Measurements from ENCODE around the gene APOO.

Gene APOO

DNA sequence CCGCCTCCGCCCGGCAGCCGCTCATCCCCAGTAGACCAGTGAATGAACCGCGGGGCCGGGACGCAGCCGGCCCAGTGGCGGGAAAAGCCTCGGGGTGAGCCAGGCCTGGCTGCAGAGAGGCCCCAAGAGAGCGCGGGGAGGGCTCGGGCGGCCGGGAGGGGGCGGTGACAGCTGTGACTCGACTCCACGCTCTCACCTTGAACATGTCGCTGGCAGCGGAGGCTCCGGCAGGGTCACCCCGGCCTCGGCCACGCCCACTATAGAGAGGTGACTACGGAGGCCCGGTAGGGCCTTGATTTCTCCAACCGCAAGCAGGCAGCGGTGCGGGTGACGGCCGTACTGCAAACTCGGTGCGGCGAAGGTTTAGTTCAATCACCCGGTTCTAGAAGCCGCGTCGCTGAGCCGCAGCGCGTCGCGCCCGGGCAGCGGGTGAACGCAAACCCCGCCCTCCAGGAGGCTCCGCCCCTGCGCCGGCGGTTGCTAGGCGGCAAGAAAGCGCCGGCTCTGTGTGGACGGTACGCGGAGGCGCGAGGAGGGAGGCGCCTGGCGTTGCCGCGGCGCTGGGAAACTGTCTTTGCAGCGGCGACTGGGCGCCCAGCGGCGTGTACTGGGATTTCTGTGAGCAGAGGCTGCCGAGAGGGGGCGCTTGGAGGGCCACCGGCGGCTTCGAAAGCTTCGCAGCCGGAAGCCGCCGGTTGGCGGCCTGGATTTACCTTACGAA lies at the start of gene APOO, which contains the start of gene CXorf58:
APOO (minus strand) TSS at position 441 of the 721 bp plus-strand sequence; CDS start at position 205, 236 bp downstream.
CXorf58 (plus strand) TSS at position 509 of the 721 bp plus-strand sequence. CDS start 2,297 bp downstream, outside the sequence.
- DNase-seq = peak; percentile 96

DNA sequence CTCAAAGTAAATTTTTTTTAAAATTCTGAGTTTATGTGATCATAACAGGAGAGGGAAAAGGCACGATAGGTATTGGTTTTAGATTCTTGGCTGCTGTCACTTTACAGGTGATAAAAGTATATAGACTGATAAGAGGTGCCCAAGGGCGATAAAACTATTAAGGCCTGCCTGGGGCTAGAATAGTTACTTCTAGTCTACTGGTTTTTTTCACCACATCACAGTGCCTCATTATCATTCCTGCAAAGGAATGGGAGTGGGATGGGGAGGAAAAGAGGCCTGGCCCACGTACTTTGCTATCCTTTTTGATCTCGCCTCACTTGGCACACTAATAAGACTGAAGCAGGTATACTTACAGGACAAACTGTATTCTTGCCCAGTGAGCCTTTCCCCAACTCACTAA lies 46.7 kb upstream of the APOO start:
- DNase-seq = no peak

DNA sequence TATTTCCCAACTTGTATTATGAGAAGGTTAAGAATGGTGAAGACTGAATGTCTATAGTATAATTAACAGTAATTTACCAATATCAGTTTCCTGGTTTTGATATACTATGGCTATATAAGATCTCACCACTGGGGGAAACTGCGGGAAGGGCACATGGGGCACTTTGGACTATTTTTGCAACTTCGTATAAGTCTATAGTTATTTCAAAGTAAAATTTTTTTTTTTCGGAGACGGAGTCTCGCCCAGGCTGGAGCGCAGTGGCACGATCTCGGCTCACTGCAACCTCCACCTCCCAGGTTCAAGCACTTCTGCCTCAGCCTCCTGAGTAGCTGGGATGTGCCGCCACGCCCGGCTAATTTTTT lies 46.2 kb upstream of the APOO start:
- DNase-seq = no peak

DNA sequence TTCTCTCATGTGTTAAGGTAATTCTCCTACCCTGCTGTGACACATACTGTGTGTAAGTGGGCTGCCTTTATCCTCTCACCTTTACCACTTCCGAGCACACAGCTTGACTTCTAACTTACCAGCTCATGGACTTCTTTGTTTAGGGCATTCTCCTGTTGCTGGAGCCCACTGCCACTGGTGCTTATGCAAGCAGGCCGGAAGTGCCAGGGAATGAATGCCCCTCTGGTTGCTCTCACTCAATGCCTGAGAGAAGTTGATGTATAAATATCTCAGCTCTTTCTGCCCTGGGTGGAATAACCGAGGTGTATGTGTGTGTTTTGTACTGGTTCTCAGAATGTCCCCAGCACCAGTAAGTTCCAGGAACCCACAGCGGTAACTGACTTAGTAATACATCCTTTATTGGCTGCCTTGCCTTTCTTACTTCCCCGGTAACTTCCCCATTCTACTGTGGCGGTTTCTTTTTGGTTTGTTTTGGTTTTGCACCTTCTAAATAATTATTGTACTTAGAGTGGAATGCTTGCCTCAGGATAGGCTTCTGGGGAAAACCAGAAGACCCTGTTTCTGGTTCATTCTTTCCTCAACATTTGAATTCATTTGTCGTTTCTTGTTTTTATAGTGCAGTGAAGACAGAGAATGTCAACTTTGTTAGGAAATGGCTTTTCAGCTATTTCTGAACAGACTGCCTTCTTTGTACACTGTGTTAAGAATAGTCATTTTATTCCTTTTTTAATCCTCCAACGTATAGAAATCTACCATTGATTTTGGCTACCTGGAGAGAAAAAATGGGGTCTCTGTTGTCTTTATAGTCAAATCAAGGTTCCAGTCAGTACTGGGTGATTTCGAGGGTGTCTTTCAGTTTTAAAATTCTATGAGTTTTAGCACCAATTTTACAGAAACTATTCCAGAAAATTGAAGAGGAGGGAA lies 45.5 kb upstream of the APOO start:
- DNase-seq = peak; percentile 55

DNA sequence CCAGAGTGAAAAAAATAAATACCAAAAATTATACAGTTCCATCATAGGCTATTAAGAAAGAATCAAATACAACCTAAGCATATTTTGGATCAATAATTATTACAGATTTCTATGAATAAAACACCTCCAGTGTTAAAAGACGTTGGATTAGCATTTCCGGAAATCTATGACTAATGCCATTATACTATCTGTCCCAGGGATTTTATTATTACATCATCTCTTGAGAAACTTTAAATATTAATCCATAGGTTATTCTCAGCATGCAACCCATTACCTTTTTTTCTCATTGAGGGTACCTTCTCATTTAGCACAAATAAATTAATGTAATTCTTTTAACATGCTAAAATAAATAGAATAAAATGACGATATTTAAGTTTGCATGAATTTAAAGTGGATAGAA lies 44.7 kb upstream of the APOO start:
- no peak for DNase-seq

DNA sequence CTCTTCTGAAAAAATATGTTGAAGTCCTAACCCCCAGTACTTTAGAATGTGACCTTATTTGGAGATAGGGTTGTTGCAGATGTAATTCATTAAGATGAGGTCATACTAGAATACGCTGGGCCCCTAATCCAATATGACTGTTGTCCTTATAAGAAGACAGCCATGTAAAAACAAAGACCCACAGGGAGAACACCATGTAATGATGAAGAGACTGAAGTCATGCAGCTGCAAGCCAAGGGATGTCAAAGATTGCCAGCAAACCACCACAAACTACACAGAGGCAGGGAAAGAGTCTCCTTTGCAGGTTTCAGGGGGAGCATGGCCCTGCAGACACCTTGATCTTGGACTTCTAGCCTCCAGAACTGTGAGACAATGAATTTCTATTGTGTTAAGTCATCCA lies 37.5 kb upstream of the APOO start:
- no peak for DNase-seq

DNA sequence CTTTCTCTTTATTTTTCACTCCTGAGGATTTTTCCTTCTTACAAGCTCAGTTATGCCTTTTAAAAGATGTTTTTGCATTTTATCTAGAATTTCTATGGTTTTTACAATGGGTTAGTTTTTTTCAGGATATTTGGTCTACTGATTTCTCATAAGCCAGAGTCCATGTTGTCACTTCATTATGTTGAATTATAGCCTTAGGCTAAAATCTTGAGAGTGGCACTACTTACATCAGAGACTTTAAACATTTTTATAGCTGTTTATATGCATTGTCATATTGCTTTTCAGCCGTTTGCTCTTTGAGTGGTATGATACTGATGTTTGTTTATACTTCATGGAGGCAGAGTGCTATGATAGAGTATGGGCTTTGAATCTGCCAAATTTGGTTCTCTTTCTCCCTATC lies 36.5 kb upstream of the APOO start:
- no peak for DNase-seq

DNA sequence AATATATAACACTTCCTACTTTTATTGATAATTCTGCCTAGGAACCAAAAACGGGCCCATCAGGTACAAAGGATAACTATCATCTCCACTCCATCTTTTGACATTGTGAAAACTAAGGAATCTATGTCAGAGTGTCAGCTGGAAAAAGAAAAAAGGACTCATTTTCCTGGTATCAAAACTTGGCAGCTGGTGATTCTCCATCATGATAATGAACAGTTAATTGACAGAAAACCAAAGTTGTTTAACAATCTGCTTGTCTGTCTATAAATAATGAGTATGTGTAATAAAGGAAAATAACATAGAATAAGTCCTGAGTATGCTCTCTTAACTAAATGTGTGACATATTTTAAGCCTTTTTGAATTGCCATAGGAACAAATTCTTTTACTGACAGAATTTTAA lies 31.5 kb upstream of the APOO start:
- DNase-seq = no peak

DNA sequence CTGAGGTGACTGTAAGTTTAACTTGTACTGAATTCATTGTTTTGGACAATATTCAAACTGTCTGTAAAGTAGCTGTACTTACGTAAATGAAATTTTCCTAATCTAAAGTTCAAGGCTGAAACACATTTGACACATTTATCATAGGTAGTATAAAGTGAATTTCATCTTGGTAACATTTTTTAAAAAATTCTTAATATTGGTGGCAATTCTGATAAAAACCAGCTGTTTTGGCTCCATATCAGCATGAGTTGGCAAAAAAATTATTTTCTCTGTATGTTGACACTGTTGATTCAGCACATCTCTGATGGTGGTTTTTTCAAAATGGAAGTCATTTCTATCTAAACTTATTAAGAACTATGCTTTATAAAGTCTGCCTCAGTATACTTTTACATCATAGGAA lies 31.0 kb upstream of the APOO start:
- no peak for DNase-seq

DNA sequence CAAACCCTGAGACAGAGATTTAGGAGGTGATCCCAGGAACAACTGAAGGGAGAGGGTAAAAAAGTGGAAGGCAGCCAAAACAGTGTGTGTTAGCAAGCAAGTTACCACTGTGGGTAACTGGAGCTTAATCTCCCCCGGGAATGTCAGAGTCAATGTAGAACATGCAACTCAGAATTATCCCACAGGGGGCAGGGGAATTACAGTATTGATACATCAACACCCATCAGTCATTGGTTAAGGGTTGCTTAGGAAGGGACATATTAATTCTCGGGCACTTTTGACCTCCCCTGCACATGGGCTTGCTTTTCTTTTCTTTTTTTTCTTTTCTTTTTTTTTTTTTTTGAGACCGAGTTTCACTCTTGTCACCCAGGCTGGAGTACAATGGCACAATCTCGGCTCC lies 29.4 kb upstream of the APOO start:
- DNase-seq = no peak

DNA sequence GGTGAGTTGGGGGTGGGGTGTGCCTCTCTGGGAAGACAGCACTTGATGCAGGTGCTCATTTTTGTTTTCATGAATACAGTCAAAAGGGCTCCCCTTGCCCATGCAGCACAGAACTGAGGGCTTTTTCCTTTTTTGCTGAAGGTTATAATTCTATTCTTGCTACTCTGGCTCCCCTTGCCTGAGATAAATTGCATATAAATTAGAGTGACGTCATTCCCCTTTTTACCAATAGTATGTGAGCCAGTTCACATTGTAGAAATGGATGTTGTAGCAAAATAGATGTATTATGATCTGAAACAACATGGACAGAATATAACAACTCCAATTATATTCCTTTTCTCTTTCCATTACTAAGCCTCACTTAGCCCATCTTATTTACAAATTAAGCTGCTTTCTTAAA lies 28.4 kb upstream of the APOO start:
- no peak for DNase-seq

DNA sequence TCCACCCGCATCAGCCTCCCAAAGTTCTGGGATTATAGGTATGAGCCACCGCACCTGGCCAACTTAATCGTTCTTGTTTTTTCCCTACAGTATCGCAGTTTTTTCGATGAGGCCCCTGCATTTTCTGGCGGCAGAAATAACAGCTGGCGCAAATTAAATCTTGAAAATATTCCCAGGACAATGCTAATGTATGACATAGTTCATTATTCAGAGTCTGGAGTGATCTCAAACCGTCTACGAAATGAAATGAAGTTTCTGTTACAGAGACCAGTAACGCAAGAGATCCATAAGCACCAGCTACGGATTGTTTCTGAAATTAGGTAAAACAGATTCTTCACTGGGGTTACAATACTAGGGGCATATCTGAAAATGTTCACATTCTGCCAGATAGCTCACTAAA lies 27.4 kb upstream of the APOO start:
- no peak for DNase-seq

DNA sequence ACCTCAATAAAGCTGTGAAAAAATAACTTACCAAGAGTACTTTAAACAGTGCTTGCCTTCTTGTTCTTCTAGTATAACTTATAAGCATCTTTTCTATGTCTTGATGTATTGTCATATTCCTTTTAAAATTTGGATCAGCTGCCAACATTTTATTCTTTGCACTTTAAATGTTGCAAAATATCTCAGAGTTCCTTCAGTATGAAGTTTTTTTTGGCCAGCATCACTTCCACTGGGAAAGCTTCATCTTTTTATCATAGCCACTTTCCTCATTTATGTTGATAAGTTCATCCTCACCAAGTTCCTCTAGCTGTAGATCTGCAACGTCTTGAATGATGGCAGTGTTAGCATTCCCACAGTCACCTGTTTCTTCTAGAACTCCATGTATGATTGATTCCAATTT lies 24.3 kb upstream of the APOO start:
- DNase-seq = no peak

DNA sequence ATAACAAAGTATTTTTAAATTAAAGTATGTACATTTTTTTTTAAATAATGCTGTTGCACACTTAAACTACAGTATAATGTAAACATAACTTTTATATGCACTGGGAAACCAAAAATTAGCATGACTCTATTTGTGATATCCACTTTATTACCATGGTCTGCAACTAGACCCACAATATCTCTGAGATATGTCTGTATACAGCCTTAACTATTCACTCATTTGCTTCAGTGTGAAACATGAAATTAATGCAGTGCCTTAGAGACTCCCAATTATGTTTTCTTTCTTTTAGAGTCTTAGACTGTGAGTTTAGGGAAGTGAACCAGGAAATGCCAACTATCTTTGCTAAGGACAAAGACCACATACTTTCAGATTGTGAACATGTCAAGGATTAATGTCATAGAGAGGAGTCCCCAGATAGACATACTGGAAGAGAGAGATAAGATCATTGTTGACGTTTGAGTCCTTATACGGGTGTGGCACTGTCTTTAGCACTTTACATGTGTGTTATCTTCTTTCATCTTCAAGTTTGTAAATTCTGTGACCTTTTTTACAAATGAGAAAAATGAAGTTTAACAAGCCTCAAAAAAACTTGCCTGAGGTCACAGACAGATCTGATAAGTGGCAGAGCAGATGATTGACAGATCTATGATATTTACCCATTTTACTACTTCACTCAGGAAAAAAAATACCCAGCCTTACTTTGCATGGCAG lies 23.3 kb upstream of the APOO start:
- no peak for DNase-seq

DNA sequence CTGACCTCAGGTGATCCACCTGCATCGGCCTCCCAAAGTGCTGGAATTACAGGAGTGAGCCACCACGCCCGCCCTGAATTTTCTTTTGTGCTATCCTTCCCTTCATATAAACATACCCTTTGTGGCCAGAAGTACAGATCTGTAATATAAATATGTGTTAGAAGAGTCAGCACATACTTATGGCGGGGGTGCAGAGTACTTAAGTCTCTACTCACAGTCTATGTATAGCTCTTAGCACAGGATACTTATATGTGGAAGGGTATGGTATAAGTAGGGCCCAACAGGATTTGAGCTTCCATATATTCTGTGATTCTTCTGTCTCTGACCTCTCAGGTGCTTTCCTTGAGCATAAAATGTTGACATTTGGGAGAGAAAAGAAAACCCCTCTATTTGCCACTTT lies 18.3 kb upstream of the APOO start:
- DNase-seq = no peak

DNA sequence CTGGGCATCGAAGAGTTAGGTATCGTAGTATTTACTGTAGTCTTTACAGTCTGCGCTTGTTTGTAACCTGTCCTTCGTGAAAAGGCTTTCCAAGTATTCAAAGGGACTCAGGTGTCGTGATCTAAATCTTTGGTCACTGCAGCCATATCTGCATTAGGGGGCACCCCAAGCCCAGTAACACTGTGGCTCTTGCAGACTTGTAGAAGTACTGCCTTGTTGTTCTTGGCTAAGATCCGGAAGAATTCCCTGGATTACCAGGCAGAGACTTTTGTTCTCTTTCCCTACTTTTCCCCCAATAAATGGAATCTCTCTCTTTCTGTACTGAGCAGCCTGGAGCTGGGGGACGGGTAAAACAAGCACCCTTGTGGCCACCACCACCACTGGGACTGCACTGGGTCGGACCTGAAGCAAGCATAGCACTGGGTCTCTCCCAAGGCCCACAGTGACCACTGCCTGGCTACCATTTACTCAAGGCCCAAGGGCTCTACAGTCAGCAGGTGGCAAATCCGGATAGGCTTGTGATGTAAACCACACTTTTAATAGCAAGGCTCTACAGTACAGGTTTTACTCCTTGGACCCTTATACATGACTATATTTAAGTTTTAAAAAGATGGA lies 12.1 kb upstream of the APOO start:
- DNase-seq = no peak

DNA sequence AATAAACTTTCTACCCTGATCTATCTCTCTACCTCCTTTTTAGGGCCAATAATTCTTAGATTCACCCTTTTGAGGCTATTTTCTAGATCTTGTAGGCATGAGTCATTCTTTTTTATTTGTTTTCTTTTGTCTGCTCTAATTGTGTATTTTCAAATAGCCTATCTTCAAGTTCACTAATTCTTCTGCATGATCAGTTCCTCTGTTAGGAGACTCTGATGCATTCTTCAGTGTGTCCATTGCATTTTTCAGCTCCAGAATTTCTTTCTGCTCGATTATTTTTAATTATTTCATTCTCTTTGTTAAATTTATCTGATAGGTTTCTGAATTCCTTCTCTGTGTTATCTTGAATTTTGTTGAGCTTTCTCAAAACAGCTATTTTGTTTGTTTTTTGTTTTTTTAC lies 11.4 kb upstream of the APOO start:
- DNase-seq = no peak

DNA sequence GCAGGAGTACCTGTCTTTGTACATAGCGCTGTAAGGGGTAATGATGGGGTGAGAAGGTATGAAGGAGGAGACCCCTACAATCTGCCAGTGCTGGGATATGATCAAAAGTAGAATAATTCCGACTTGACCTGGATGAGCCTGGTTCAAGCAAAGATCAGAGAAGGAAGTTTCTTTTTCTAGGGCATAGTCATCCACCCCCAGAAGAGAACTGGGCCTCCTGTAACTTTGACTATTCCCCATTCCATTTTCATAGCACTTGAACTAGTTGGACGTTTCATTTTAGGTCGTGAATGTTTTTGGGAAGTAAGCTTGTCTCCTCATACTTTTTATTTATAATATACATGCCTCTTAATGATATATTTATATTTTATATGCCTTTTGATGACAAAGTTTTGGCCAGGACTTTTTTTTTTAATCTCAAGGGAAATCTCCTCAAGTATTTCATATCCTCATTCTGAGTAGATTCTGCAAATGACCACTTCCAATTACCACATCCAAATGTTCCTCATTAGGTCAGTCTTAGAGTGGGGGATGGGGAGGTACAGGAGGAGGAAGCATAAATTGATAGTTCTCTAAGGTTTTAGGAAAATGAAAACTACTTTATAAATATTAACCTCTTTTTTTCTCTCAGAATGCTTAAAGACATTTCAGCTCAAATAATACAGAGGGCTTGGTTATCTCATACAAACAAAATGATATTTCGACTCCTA lies 3.5 kb upstream of the APOO start:
- no peak for DNase-seq

DNA sequence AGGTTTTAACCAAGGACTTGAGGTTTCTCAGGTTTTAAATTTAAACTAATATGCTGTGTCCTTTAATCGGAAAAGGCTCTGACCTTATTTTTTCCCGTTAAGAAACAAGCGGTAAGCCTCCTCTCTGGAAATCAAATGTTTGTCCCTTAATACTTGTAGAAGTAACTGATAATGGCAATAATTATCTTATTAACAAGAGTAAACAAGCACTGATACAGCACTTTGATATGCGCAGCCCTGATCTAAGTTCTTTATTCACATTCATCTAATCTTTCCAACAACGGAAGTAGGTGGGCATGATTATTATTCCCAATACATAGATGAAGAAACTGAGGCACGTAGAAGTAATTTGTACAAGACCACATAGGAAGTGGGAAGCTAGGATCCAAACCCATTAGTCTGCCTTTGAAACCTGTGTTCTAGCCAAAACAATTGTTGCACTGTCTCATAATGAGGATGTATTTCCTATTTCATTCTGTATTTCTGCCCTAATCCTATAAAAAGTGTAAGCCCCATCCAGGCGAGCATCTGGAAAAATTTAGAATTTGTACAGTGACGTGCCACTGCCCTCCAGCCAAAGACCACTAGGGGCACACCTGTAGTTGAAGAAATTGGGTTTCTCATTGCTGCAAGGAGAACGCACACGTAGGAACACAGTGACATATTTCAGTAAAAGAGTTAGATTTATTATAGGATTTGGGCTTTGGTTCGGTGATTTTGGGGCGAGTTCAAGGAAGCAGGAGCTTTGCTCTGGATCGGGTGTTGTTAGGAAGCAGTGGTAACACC lies 674 bp upstream of the APOO start:
- peak; percentile 69 for DNase-seq

DNA sequence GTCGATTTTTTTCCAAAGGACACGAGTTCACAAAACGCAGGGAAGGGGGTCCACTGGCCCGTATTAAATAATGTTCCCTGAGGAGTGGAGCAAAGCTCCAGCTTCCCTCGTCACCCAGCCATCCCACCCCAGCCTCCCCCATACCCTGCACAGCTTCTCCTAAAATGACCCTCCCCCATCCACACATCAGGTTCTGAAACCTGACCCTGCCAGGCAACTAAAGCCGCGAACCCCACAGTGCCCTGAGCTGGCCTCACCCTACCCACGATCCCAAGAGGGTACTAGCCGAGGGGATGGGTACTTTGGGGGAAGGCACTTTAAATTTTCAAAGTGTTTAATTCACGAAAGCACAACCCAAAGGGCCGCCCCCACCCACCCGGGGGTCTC lies 634 bp downstream of the APOO start:
- peak; percentile 44 for DNase-seq

DNA sequence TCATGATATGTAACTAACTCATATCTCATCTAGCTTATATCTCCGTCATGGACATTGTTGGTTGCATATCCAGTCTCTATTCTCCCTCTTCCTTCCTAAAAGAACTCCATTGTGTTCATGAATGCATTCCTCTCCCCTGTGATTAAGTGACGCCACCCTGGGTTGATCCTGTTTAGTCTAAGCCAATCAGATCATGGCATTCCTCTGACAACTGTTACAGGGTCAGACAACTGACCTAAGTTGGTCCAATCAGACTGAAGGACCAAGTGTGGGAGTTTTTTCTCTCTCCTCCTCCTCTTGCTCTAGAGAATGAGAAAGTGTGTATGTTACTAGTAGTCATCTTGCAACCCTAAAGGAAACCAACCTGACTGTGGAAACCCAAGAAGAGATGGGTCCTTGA lies 3.6 kb downstream of the APOO start:
- DNase-seq = no peak

DNA sequence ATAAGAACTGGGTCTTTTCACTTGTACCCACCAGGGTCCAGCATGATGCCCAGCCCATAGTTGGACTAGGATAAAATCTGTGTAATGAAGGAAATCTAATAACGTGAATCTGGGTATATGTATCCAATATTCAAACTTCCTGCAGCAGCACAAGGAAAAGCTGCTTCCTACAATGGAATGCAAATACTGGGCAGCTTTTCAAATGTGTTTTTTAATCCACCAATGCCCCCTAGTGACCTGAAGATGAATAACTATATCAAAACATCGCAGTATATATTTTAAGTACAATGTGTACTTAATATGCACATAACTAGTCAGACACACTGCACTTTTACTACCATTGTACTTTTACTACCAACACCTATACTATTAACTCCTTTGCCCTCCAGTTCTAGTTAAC lies 5.3 kb downstream of the APOO start:
- DNase-seq = peak; percentile 19
